Liver (tissue), 9 donors: ENCODE results near the gene RASSF8. TPM values are rescaled to one million over a fixed set of nuclear protein-coding genes. Genes with fewer than 3 reads are reported as not detected.
A peak's percentile ranks its signal among the peaks of the same experiment; 100 is the strongest.

Experiments
- DNase-seq: peaks from one replicate; pipeline ENCODE4 v3.0.0-alpha.2; 2017; ENCODE audit warnings: low spot score
- H3K27ac ChIP-seq, 2 donors: one replicate each; pipeline ENCODE4 v1.7.0; 2013; ENCODE audit warnings: inconsistent platforms in 2 of 2, low read length in 2 of 2, control low read depth in 1 of 2, low read depth in 1 of 2, mild to moderate bottlenecking in 1 of 2
- H3K27me3 ChIP-seq, 4 donors: one replicate each; pipeline versions ENCODE4 v1.6.1 to v1.7.0; 2013; ENCODE audit warnings: low read length in 3 of 4, inconsistent platforms in 1 of 4, mild to moderate bottlenecking in 1 of 4, moderate library complexity in 1 of 4; ENCODE audit not compliant: control insufficient read depth in 4 of 4, insufficient read depth in 4 of 4
- H3K36me3 ChIP-seq, 4 donors: one replicate each; pipeline versions ENCODE4 v1.6.1 to v1.7.0; 2013; ENCODE audit warnings: low read length in 3 of 4, mild to moderate bottlenecking in 3 of 4, low read depth in 1 of 4, moderate library complexity in 1 of 4; ENCODE audit not compliant: control insufficient read depth in 4 of 4, insufficient read depth in 3 of 4
- H3K4me1 ChIP-seq, 4 donors: one replicate each; pipeline versions ENCODE4 v1.6.1 to v1.7.0; 2013; ENCODE audit warnings: low read length in 3 of 4, mild to moderate bottlenecking in 3 of 4, moderate library complexity in 1 of 4; ENCODE audit not compliant: control insufficient read depth in 4 of 4, insufficient read depth in 4 of 4
- H3K4me3 ChIP-seq, 3 donors: one replicate each; pipeline versions ENCODE4 v1.6.1 to v1.7.0; 2013; ENCODE audit warnings: low read length in 3 of 3, control low read depth in 1 of 3, low read depth in 1 of 3, mild to moderate bottlenecking in 1 of 3
- H3K9ac ChIP-seq, 2 donors: one replicate each; pipeline ENCODE4 v1.7.0; 2013; ENCODE audit warnings: low read length in 2 of 2, mild to moderate bottlenecking in 2 of 2, moderate library complexity in 2 of 2, control low read depth in 1 of 2, low read depth in 1 of 2
- H3K9me3 ChIP-seq, 4 donors: one replicate each; pipeline versions ENCODE4 v1.6.1 to v1.7.0; 2013; ENCODE audit warnings: low read length in 3 of 4; ENCODE audit not compliant: control insufficient read depth in 4 of 4
- ATF3 ChIP-seq: IDR thresholded peaks from 2 replicates; pipeline ENCODE4 v1.6.1; 2016; ENCODE audit warnings: antibody characterized with exemption
- CTCF ChIP-seq: fragments of 150-350 bp; IDR thresholded peaks from 2 replicates; pipeline ENCODE4 v1.5.1; 2017; ENCODE audit warnings: improper control_type of control experiment, low read depth, low read length; ENCODE audit not compliant: missing input control
- EGR1 ChIP-seq, 2 donors: IDR thresholded peaks; 2 replicates each; pipeline ENCODE4 v1.6.1; 2016 to 2018; ENCODE audit warnings: antibody characterized with exemption in 2 of 2, low read depth in 2 of 2
- FOXA1 ChIP-seq: IDR thresholded peaks from 2 replicates; pipeline ENCODE4 v1.6.1; 2016; ENCODE audit warnings: antibody characterized with exemption
- FOXA2 ChIP-seq: IDR thresholded peaks from 2 replicates; pipeline ENCODE4 v1.6.1; 2016; ENCODE audit warnings: antibody characterized with exemption
- GABPA ChIP-seq, 2 donors: IDR thresholded peaks in 1 of 2; conservative IDR thresholded peaks in 1 of 2; 2 replicates each; pipeline ENCODE4 v1.6.1; 2016; ENCODE audit warnings: antibody characterized with exemption in 2 of 2, mild to moderate bottlenecking in 1 of 2, moderate library complexity in 1 of 2
- HNF4A ChIP-seq, 2 donors: conservative IDR thresholded peaks; 2 replicates each; pipeline ENCODE4 v1.6.1; 2016; ENCODE audit warnings: antibody characterized with exemption in 2 of 2, mild to moderate bottlenecking in 2 of 2
- HNF4G ChIP-seq: IDR thresholded peaks from 2 replicates; pipeline ENCODE4 v1.6.1; 2016; ENCODE audit warnings: antibody characterized with exemption
- JUND ChIP-seq, 2 donors: IDR thresholded peaks; 2 replicates each; pipeline ENCODE4 v1.6.1; 2016; ENCODE audit warnings: antibody characterized with exemption in 2 of 2
- MAX ChIP-seq: IDR thresholded peaks from 2 replicates; pipeline ENCODE4 v1.6.1; 2016; ENCODE audit warnings: antibody characterized with exemption
- NR2F2 ChIP-seq: IDR thresholded peaks from 2 replicates; pipeline ENCODE4 v1.6.1; 2016; ENCODE audit warnings: antibody characterized with exemption
- RAD21 ChIP-seq, 2 donors: IDR thresholded peaks; 2 replicates each; pipeline ENCODE4 v1.6.1; 2016; ENCODE audit warnings: antibody characterized with exemption in 2 of 2, mild to moderate bottlenecking in 2 of 2
- REST ChIP-seq: IDR thresholded peaks from 2 replicates; pipeline ENCODE4 v1.6.1; 2016; ENCODE audit warnings: antibody characterized with exemption, mild to moderate bottlenecking
- RXRA ChIP-seq, 2 donors: IDR thresholded peaks; 2 replicates each; pipeline ENCODE4 v1.6.1; 2017 to 2018; ENCODE audit warnings: antibody characterized with exemption in 2 of 2, mild to moderate bottlenecking in 1 of 2
- SP1 ChIP-seq: IDR thresholded peaks from 2 replicates; pipeline ENCODE4 v1.6.1; 2018; ENCODE audit warnings: antibody characterized with exemption, mild to moderate bottlenecking
- TAF1 ChIP-seq: conservative IDR thresholded peaks from 2 replicates; pipeline ENCODE4 v1.6.1; 2016; ENCODE audit warnings: antibody characterized with exemption, mild to moderate bottlenecking
- YY1 ChIP-seq: IDR thresholded peaks from 2 replicates; pipeline ENCODE4 v1.6.1; 2016; ENCODE audit warnings: antibody characterized with exemption, mild to moderate bottlenecking
- ZBTB33 ChIP-seq: IDR thresholded peaks from 2 replicates; pipeline ENCODE4 v1.6.1; 2016; ENCODE audit warnings: antibody characterized with exemption
- WGBS: extraction: QIAGEN DNeasy Blood & Tissue Kit; methylation state at CpG from one replicate; pipeline ENCODE4 v1.1.7; 2013; 5-methylcytosine and 5-hydroxymethylcytosine counted together
- polyA plus RNA-seq, 2 donors: library from polyadenylated mRNA; stranded (reverse) in 1 of 2; unstranded in 1 of 2; fragments of 200-250 nt in 1 of 2; fragments of >200 nt in 1 of 2; fragmentation: Nextera tagmentation in 1 of 2; extraction: Ambion mirVana in 1 of 2; gene quantifications; one replicate each; pipeline versions ENCODE4 v1.2.1 to v1.2.3, GENCODE V29; 2013 to 2015
- total RNA-seq, 2 donors: library from RNA; depleted of rRNA; stranded (reverse); fragments of >200 nt; gene quantifications; one replicate each; pipeline ENCODE4 v1.2.3, GENCODE V29; 2014
- donor health status: healthy.
- donor health status: healthy.
- donor health status: healthy.
- donor health status: healthy.
- donor health status: healthy.

The RASSF8 gene
- total RNA-seq (1 to 10 TPM; 4.2 to 9.4 TPM), polyA plus RNA-seq (1 to 10 TPM; 1.7 to 2.4 TPM)

GRCh38 chr12:25958428-25959070, at the start of gene RASSF8:
TSS of gene RASSF8 (plus strand) at chr12:25958682. CDS start at chr12:26055344, 96,662 bp downstream.
- H3K9ac ChIP-seq: peak within 1 kb of the TSS; percentile 25 to 58
- H3K9me3 ChIP-seq: no peaks in the 10 kb centered on the region
- no peaks in the 10 kb centered on the region for H3K27me3 ChIP-seq
- H3K4me3 ChIP-seq: peak within 1 kb of the TSS; percentile 83 to 98 (median 93)
- H3K4me1 ChIP-seq: peaks cover 2 to 17% (median 13%) of the 10 kb centered on the region in 4 donors
- TF ChIP-seq EGR1 (IDR thresholded peaks at IDR 0.05; ENCODE audit: low read depth in 2 of 2) (no peak), HNF4A (conservative IDR thresholded peaks at IDR 0.05) (no peak), JUND (IDR thresholded peaks at IDR 0.05) (no peak), FOXA1 (no peak), RXRA (IDR thresholded peaks at IDR 0.05) (no peak), ZBTB33 (no peak), REST (no peak), SP1 (no peak), MAX (no peak)
- under 1% methylated on average over 113 of the region's 113 CpGs for WGBS
- DNase-seq: peak; percentile 58
- peaks cover 0 to 5% (median 3%) of the 10 kb centered on the region in 4 donors for H3K36me3 ChIP-seq
- H3K27ac ChIP-seq: peak within 1 kb of the TSS; percentile 90 to 95

GRCh38 chr12:25914551-25914950, 43.9 kb upstream of the RASSF8 start:
- H3K4me3 ChIP-seq: no peak overlapping the region
- no peaks in the 10 kb centered on the region for H3K36me3 ChIP-seq
- WGBS: 91% methylated on average over 2 of the region's 2 CpGs
- H3K9me3 ChIP-seq: no peaks in the 10 kb centered on the region
- DNase-seq: no peak
- H3K9ac ChIP-seq: no peak overlapping the region
- H3K27ac ChIP-seq: no peak overlapping the region
- H3K4me1 ChIP-seq: no peaks in the 10 kb centered on the region
- H3K27me3 ChIP-seq: no peaks in the 10 kb centered on the region
- TF ChIP-seq TAF1 (no peak), ZBTB33 (no peak), RAD21 (IDR thresholded peaks at IDR 0.05) (no peak), YY1 (no peak), JUND (IDR thresholded peaks at IDR 0.05) (no peak), FOXA2 (no peak), GABPA (IDR thresholded peaks at IDR 0.05 in 1 of 2, conservative IDR thresholded peaks at IDR 0.05 in 1 of 2) (no peak), HNF4G (no peak), CTCF (no peak), NR2F2 (no peak), HNF4A (conservative IDR thresholded peaks at IDR 0.05) (no peak), MAX (no peak), SP1 (no peak), ATF3 (no peak), FOXA1 (no peak), EGR1 (IDR thresholded peaks at IDR 0.05; ENCODE audit: low read depth in 2 of 2) (no peak)
